Panc1 (cell line): ENCODE measurements around the gene SMTNL1. TPM values are rescaled to one million over a fixed set of nuclear protein-coding genes. Genes with fewer than 3 reads are reported as not detected.

ENCODE experiments used
- ATAC-seq: fragments of 200-7000 bp; cut with Tn5 transposase; 2 replicates; pipeline ENCODE4 v1.9.1; 2020; ENCODE audit warnings: mild to moderate bottlenecking, moderate library complexity
- BruUV-seq: library from RNA; stranded (reverse); fragments of 400-500 nt; replicated peaks from 2 replicates; lab custom pipeline; 2021; lab: Mats Ljungman, UMichigan
- CTCF ChIA-PET: fragments of 300-600 bp; sonication (Branson Sonifier 250); formaldehyde crosslinking; loops from one replicate; lab custom pipeline; 2022; ENCODE audit warnings: antibody characterized with exemption; lab: Charles Lee
- POLR2A ChIA-PET: fragments of 300-600 bp; sonication (Branson Sonifier 250); formaldehyde crosslinking; loops from one replicate; lab custom pipeline; 2022; ENCODE audit warnings: antibody characterized with exemption; lab: Charles Lee
- DNase-seq: peaks from one replicate; pipeline ENCODE4 v3.0.0-alpha.2; 2010; ENCODE audit warnings: low read depth, low spot score
- H3K27ac ChIP-seq: 2 replicates; pipeline ENCODE4 v1.5.1; 2011; ENCODE audit warnings: mild to moderate bottlenecking, low read length, inconsistent platforms
- H3K27me3 ChIP-seq: fragments of 200-500 bp; sonication (Bioruptor generic); 2 replicates; pipeline ENCODE4 v1.6.0; 2014; ENCODE audit warnings: low read length, inconsistent platforms; ENCODE audit not compliant: control insufficient read depth, insufficient read depth
- H3K36me3 ChIP-seq: fragments of 200-500 bp; sonication (Bioruptor generic); 2 replicates; pipeline ENCODE4 v1.5.1; 2014; ENCODE audit warnings: inconsistent platforms, mild to moderate bottlenecking, low read length, moderate library complexity; ENCODE audit not compliant: control insufficient read depth, insufficient read depth
- H3K4me1 ChIP-seq: 2 replicates; pipeline ENCODE4 v1.5.1; 2011; ENCODE audit warnings: inconsistent platforms, mild to moderate bottlenecking, low read length, moderate library complexity; ENCODE audit not compliant: control insufficient read depth, insufficient read depth
- H3K4me3 ChIP-seq, 2 experiments: 2 replicates each; pipeline ENCODE4 v1.5.1; 2011 to 2012; ENCODE audit warnings: low read depth in 2 of 2, low read length in 2 of 2, mild to moderate bottlenecking in 2 of 2, inconsistent platforms in 1 of 2, moderate library complexity in 1 of 2
- H3K9me3 ChIP-seq: fragments of 200-500 bp; sonication (Bioruptor generic); 2 replicates; pipeline ENCODE4 v1.5.1; 2014; ENCODE audit warnings: low read depth, mild to moderate bottlenecking, inconsistent platforms, low read length, moderate library complexity; ENCODE audit not compliant: control insufficient read depth, insufficient read depth
- POLR2AphosphoS5 ChIP-seq: IDR thresholded peaks from 2 replicates; pipeline ENCODE4 v1.6.1; 2012; ENCODE audit warnings: mild to moderate bottlenecking, low read depth, low read length, moderate library complexity
- SIN3A ChIP-seq: IDR thresholded peaks from 2 replicates; pipeline ENCODE4 v1.6.1; 2012; ENCODE audit warnings: low read depth, mild to moderate bottlenecking, low read length, moderate library complexity, borderline replicate concordance; ENCODE audit not compliant: insufficient read depth
- TCF7L2 ChIP-seq: IDR thresholded peaks from 2 replicates; pipeline ENCODE4 v1.6.1; 2011; ENCODE audit warnings: mild to moderate bottlenecking, low read depth, low read length, inconsistent platforms
- in situ Hi-C: cut with HindIII; loops from 2 replicates; pipeline ENCODE4 v1.10.0; 2016; ENCODE audit warnings: low sequenced_read_pairs, low pct_unique_long_range_greater_than_20kb
- intact Hi-C: fragments of 100-400 bp; cut with micrococcal nuclease; formaldehyde crosslinking; loops from one replicate; pipeline ENCODE4 v1.10.0; 2022; ENCODE audit not compliant: unreplicated experiment
- total RNA-seq: library from RNA; stranded (reverse); gene quantifications from one replicate; pipeline ENCODE4 v1.2.1, GENCODE V29; 2021; ENCODE audit not compliant: unreplicated experiment
- TF ChIP-seq, protein P1 (sequence below), 2 experiments: IDR thresholded peaks; 2 replicates each; pipeline ENCODE4 v1.6.1; 2011 to 2012; ENCODE audit warnings: low read depth in 2 of 2, control low read depth in 1 of 2, low read length in 1 of 2, mild to moderate bottlenecking in 1 of 2, moderate library complexity in 1 of 2; ENCODE audit not compliant: insufficient read depth in 1 of 2
- TF ChIP-seq, protein P2 (sequence below): fragments of 450-650 bp; IDR thresholded peaks from 2 replicates; pipeline ENCODE4 v1.5.1; 2017; ENCODE audit warnings: mild to moderate bottlenecking

The SMTNL1 gene
- total RNA-seq, 1 experiment from 2014 or later = not detected

DNA sequence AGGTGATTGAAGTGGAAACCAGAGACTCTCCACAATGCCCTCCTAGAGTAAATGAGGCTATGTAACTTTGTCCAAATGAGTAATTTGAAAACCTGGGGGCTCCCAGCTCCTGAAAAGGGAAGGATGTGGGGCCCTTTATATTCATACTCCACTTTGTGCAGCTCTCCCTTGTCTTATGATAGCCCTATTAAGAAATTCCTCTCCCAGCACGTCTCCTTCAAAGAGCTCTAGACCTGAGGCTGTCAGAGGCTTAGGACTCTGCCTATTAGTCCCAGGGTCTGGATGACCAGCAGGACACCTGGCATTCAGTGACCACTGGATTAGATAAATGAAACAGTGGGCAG lies 24.0 kb upstream of the SMTNL1 start:
- TF ChIP-seq TCF7L2 = no peak
- TF ChIP-seq, protein P1, sequence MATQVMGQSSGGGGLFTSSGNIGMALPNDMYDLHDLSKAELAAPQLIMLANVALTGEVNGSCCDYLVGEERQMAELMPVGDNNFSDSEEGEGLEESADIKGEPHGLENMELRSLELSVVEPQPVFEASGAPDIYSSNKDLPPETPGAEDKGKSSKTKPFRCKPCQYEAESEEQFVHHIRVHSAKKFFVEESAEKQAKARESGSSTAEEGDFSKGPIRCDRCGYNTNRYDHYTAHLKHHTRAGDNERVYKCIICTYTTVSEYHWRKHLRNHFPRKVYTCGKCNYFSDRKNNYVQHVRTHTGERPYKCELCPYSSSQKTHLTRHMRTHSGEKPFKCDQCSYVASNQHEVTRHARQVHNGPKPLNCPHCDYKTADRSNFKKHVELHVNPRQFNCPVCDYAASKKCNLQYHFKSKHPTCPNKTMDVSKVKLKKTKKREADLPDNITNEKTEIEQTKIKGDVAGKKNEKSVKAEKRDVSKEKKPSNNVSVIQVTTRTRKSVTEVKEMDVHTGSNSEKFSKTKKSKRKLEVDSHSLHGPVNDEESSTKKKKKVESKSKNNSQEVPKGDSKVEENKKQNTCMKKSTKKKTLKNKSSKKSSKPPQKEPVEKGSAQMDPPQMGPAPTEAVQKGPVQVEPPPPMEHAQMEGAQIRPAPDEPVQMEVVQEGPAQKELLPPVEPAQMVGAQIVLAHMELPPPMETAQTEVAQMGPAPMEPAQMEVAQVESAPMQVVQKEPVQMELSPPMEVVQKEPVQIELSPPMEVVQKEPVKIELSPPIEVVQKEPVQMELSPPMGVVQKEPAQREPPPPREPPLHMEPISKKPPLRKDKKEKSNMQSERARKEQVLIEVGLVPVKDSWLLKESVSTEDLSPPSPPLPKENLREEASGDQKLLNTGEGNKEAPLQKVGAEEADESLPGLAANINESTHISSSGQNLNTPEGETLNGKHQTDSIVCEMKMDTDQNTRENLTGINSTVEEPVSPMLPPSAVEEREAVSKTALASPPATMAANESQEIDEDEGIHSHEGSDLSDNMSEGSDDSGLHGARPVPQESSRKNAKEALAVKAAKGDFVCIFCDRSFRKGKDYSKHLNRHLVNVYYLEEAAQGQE (IDR thresholded peaks at IDR 0.05; ENCODE audit: insufficient read depth in 1 of 2, low read depth in 2 of 2, low read length in 1 of 2) = no peak
- TF ChIP-seq, protein P2, sequence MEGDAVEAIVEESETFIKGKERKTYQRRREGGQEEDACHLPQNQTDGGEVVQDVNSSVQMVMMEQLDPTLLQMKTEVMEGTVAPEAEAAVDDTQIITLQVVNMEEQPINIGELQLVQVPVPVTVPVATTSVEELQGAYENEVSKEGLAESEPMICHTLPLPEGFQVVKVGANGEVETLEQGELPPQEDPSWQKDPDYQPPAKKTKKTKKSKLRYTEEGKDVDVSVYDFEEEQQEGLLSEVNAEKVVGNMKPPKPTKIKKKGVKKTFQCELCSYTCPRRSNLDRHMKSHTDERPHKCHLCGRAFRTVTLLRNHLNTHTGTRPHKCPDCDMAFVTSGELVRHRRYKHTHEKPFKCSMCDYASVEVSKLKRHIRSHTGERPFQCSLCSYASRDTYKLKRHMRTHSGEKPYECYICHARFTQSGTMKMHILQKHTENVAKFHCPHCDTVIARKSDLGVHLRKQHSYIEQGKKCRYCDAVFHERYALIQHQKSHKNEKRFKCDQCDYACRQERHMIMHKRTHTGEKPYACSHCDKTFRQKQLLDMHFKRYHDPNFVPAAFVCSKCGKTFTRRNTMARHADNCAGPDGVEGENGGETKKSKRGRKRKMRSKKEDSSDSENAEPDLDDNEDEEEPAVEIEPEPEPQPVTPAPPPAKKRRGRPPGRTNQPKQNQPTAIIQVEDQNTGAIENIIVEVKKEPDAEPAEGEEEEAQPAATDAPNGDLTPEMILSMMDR = no peak
- no peak for TF ChIP-seq SIN3A
- no peak for TF ChIP-seq POLR2AphosphoS5
- Histone ChIP-seq H3K4me3 (no peak overlapping the region), H3K27me3 (peaks cover 3% of the 10 kb centered on the region; the same call in 1 of the 2 replicates), H3K9me3 (no peaks in the 10 kb centered on the region), H3K4me1 (no peaks in the 10 kb centered on the region), H3K27ac (no peak overlapping the region), H3K36me3 (no peaks in the 10 kb centered on the region)
- DNase-seq = no peak
- intact Hi-C loops = no loop called here
- no TSS peak for BruUV-seq
- ChIA-PET POLR2A (interaction anchor here (0.5 kb wide), 1 partner anchor 279 kb away, joined by 7 read pairs; no protein-coding TSS in a partner anchor), CTCF (interaction anchor here (1.0 kb wide), 1 partner anchor 22 kb away, joined by 3 read pairs; no protein-coding TSS in a partner anchor)
- in situ Hi-C loops = no loop called here
- ATAC-seq = no peak

DNA sequence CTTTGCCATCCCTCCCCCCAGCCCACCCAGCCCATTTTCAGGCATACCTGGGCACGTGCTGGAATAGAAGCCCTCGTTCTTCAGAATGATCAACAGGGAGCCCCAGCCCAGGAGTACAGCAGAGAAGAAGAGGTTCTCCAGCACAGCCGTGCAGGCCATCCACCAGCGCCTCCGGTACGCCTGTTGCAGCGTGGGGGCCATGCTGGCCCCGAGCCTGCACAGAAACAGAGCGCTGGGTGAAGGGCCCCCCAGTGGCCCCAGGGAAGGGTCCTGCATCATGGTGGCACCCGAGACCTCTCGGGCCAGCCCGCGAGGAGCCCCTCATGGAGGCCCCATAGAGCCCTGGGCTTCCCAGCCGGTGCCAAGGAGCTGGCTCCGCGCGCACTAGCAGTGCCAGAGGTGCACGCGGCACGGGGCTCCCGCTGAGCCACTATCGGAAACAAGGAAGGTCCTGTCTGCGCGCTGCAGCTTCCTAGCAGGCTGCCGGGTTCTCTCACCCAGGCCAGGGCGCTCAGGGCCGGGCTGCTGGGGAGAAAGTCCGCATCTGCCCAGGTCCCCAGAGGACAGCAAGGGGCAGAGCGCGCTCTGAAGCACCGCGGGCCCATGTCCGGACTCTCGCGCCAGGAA lies 23.4 kb upstream of the SMTNL1 start:
- Histone ChIP-seq H3K27ac (no peak overlapping the region), H3K4me3 (peak overlapping the region; percentile 50 to 70), H3K9me3 (no peaks in the 10 kb centered on the region), H3K27me3 (peaks cover 3% of the 10 kb centered on the region; the same call in 1 of the 2 replicates), H3K36me3 (no peaks in the 10 kb centered on the region), H3K4me1 (no peaks in the 10 kb centered on the region)
- DNase-seq (no peak), ATAC-seq (peak; percentile 67)
- no TSS peak for BruUV-seq
- POLR2A ChIA-PET = no interaction called here
- in situ Hi-C loops (no loop called here), intact Hi-C loops (no loop called here)
- CTCF ChIA-PET = no interaction called here
- TF ChIP-seq POLR2AphosphoS5 (no peak), TCF7L2 (no peak), SIN3A (no peak)
- TF ChIP-seq, protein P1 (IDR thresholded peaks at IDR 0.05; ENCODE audit: insufficient read depth in 1 of 2, low read depth in 2 of 2, low read length in 1 of 2) = no peak
- TF ChIP-seq, protein P2 = no peak
